B cell (primary cell): ENCODE results near the gene GADL1. TPM values are rescaled to one million over a fixed set of nuclear protein-coding genes. Genes with fewer than 3 reads are reported as not detected.

Experiments used
- ATAC-seq: fragments of 200-7000 bp; cut with Tn5 transposase; one replicate; pipeline ENCODE4 v1.10.0; 2021; ENCODE audit warnings: low read depth, mild to moderate bottlenecking, moderate number of reproducible peaks, moderate library complexity
- CTCF ChIA-PET: fragments of 350-600 bp; sonication (Branson Sonifier 250); formaldehyde crosslinking; loops from one replicate; lab custom pipeline; 2021; ENCODE audit warnings: antibody characterized with exemption, inconsistent platforms; lab: Charles Lee
- POLR2A ChIA-PET: fragments of 350-600 bp; sonication (Branson Sonifier 250); formaldehyde crosslinking; loops from one replicate; lab custom pipeline; 2021; ENCODE audit warnings: antibody characterized with exemption; lab: Charles Lee
- DNase-seq: peaks from one replicate; pipeline ENCODE4 v3.0.0; 2013
- H2AFZ ChIP-seq: 2 replicates; pipeline ENCODE4 v1.6.1; 2012; ENCODE audit warnings: mild to moderate bottlenecking, low read depth, low read length; ENCODE audit not compliant: insufficient read depth, poor library complexity, severe bottlenecking
- H3K27ac ChIP-seq, 2 donors: 1 replicate in 1 of 2; 2 replicates in 1 of 2; pipeline ENCODE4 v1.5.1; 2012 to 2013; ENCODE audit warnings: low read length in 2 of 2, mild to moderate bottlenecking in 2 of 2, moderate library complexity in 1 of 2
- H3K27me3 ChIP-seq, 4 experiments: fragments of 200-600 bp in 1 of 4; sonication (generic) in 1 of 4; replicated peaks in 1 of 4; 1 replicate in 2 of 4; 2 replicates in 2 of 4; pipeline versions ENCODE4 v1.6.1 to v1.7.0; 2013 to 2016; ENCODE audit warnings: low read length in 3 of 4, mild to moderate bottlenecking in 2 of 4, mixed read lengths in 1 of 4, moderate library complexity in 1 of 4; ENCODE audit not compliant: insufficient read depth in 4 of 4, control insufficient read depth in 3 of 4; ENCODE audit errors: control extremely low read depth in 1 of 4
- H3K36me3 ChIP-seq, 2 experiments: replicated peaks in 1 of 2; 1 replicate in 1 of 2; 2 replicates in 1 of 2; pipeline versions ENCODE4 v1.6.1 to v1.7.1; 2013; ENCODE audit warnings: low read length in 1 of 2; ENCODE audit not compliant: insufficient read depth in 2 of 2, control insufficient read depth in 1 of 2; ENCODE audit errors: control extremely low read depth in 1 of 2, extremely low read depth in 1 of 2
- H3K4me1 ChIP-seq, 2 donors: fragments of 200-600 bp in 1 of 2; sonication (generic) in 1 of 2; 1 replicate in 1 of 2; 2 replicates in 1 of 2; pipeline versions ENCODE4 v1.5.1 to v1.6.1; 2013 to 2017; ENCODE audit warnings: low read length in 2 of 2; ENCODE audit not compliant: control insufficient read depth in 2 of 2, insufficient read depth in 2 of 2
- H3K4me2 ChIP-seq: replicated peaks from 2 replicates; pipeline ENCODE3; 2012; ENCODE audit warnings: mild to moderate bottlenecking, low read depth, low read length; ENCODE audit not compliant: poor library complexity, severe bottlenecking
- H3K4me3 ChIP-seq, 5 experiments: fragments of 200-600 bp in 1 of 5; sonication (generic) in 1 of 5; 1 replicate in 3 of 5; 2 replicates in 2 of 5; pipeline versions ENCODE4 v1.5.1 to v1.7.0; 2011 to 2016; ENCODE audit warnings: low read length in 4 of 5, mild to moderate bottlenecking in 4 of 5, low read depth in 2 of 5, control low read depth in 1 of 5, moderate library complexity in 1 of 5; ENCODE audit not compliant: insufficient read depth in 1 of 5; ENCODE audit errors: control extremely low read depth in 1 of 5, extremely low read depth in 1 of 5
- H3K79me2 ChIP-seq: fragments of 200-600 bp; sonication (generic); one replicate; pipeline ENCODE4 v1.6.0; 2016; ENCODE audit warnings: low read length; ENCODE audit not compliant: control insufficient read depth, insufficient read depth
- H3K9ac ChIP-seq: fragments of 200-600 bp; sonication (generic); 2 replicates; pipeline ENCODE4 v1.6.1; 2017; ENCODE audit warnings: mild to moderate bottlenecking, low read length, moderate library complexity
- H3K9me3 ChIP-seq, 3 donors: one replicate each; pipeline versions ENCODE4 v1.6.1 to v1.7.1; 2013; ENCODE audit warnings: low read length in 2 of 3; ENCODE audit not compliant: control insufficient read depth in 2 of 3, insufficient read depth in 1 of 3; ENCODE audit errors: control extremely low read depth in 1 of 3
- H4K20me1 ChIP-seq: 2 replicates; pipeline ENCODE4 v1.6.0; 2012; ENCODE audit warnings: mild to moderate bottlenecking, low read length; ENCODE audit not compliant: insufficient read depth, control insufficient read depth, poor library complexity, severe bottlenecking
- H3K27ac Mint-ChIP-seq: one replicate; pipeline ENCODE4 v1.8.0; 2021; ENCODE audit warnings: mixed read lengths
- H3K27me3 Mint-ChIP-seq: one replicate; pipeline ENCODE4 v1.8.0; 2021; ENCODE audit warnings: mixed read lengths
- H3K4me1 Mint-ChIP-seq: one replicate; pipeline ENCODE4 v1.8.0; 2021; ENCODE audit warnings: mixed read lengths
- H3K4me3 Mint-ChIP-seq: one replicate; pipeline ENCODE4 v1.8.0; 2021; ENCODE audit warnings: mixed read lengths
- H3K9me3 Mint-ChIP-seq: one replicate; pipeline ENCODE4 v1.8.0; 2022; ENCODE audit warnings: mixed read lengths; ENCODE audit not compliant: insufficient read depth
- EZH2 ChIP-seq: IDR thresholded peaks from 2 replicates; pipeline ENCODE4 v1.6.1; 2012; ENCODE audit warnings: borderline replicate concordance, low read depth, mild to moderate bottlenecking, moderate library complexity, low read length; ENCODE audit not compliant: insufficient read depth, poor library complexity, severe bottlenecking
- WGBS: methylation state at CpG from one replicate; pipeline ENCODE4 v1.1.5; 2013; ENCODE audit warnings: missing lambda C conversion rate; ENCODE audit not compliant: insufficient coverage; 5-methylcytosine and 5-hydroxymethylcytosine counted together
- intact Hi-C: fragments of 100-400 bp; cut with micrococcal nuclease; formaldehyde crosslinking; loops from one replicate; pipeline ENCODE4 v1.10.0; 2022
- polyA plus RNA-seq: library from polyadenylated mRNA; depleted of rRNA; stranded (reverse); fragments of >200 nt; gene quantifications from 2 replicates; pipeline ENCODE4 v1.2.3, GENCODE V29; 2012
- total RNA-seq, 2 donors: library from RNA; stranded (reverse); fragments of 120-200 nt in 1 of 2; gene quantifications; 1 replicate in 1 of 2; 2 replicates in 1 of 2; pipeline versions ENCODE4 v1.2.3 to v1.2.4, GENCODE V29; 2013 to 2022
- TF ChIP-seq, protein P1 (sequence below): fragments of 200-600 bp; IDR thresholded peaks from one replicate; pipeline ENCODE4 v1.8.0; 2022; ENCODE audit warnings: antibody characterized with exemption, mild to moderate bottlenecking

The GADL1 gene
- total and polyA plus RNA-seq, 2 donors (not counting 1 experiment from before 2014, with no cell fraction given), result not detected

- Mint-ChIP-seq H3K27ac (no peak overlapping the region), H3K4me1 (no peaks in the 10 kb centered on the region), H3K27me3 (peaks cover 11% of the 10 kb centered on the region), H3K9me3 (no peaks in the 10 kb centered on the region), H3K4me3 (no peak overlapping the region)
- Histone ChIP-seq H3K27ac (no peak overlapping the region), H3K4me2 (no peak overlapping the region), H4K20me1 (no peaks in the 10 kb centered on the region), H2AFZ (no peak overlapping the region), H3K27me3 (no peaks in the 10 kb centered on the region), H3K9ac (no peak overlapping the region), H3K9me3 (no peaks in the 10 kb centered on the region), H3K79me2 (no peaks in the 10 kb centered on the region), H3K36me3 (no peaks in the 10 kb centered on the region), H3K4me3 (no peak overlapping the region), H3K4me1 (no peaks in the 10 kb centered on the region)
- ATAC-seq (no peak), DNase-seq (no peak)
- intact Hi-C loops, result no loop called here
- CTCF ChIA-PET, result no interaction called here
- POLR2A ChIA-PET, result no interaction called here
- TF ChIP-seq, protein P1, sequence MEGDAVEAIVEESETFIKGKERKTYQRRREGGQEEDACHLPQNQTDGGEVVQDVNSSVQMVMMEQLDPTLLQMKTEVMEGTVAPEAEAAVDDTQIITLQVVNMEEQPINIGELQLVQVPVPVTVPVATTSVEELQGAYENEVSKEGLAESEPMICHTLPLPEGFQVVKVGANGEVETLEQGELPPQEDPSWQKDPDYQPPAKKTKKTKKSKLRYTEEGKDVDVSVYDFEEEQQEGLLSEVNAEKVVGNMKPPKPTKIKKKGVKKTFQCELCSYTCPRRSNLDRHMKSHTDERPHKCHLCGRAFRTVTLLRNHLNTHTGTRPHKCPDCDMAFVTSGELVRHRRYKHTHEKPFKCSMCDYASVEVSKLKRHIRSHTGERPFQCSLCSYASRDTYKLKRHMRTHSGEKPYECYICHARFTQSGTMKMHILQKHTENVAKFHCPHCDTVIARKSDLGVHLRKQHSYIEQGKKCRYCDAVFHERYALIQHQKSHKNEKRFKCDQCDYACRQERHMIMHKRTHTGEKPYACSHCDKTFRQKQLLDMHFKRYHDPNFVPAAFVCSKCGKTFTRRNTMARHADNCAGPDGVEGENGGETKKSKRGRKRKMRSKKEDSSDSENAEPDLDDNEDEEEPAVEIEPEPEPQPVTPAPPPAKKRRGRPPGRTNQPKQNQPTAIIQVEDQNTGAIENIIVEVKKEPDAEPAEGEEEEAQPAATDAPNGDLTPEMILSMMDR, result no peak
- no peak for TF ChIP-seq EZH2
Measured at GRCh38 chr3:30729936-30730335, 164.5 kb downstream of the GADL1 start.

DNA sequence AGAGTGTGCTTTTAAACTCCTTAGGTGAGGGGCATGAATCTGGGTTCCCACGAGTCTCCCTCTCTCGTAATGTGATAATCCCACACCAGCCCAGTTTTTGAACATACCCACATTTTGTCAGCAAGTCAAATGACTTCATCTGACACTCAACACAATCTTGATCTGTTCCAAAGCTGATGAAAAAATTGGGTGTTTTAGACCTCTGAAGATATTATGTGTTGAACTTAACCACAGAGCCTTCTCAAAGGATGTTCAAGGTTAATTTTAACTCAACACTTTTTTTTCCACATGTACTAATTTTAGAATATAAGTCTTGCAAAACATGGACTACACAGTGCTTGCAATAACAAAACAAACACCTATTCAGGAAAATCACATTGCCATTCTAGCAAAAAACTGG, 164.9 kb downstream of the GADL1 start:
- intact Hi-C loops, result no loop called here
- Mint-ChIP-seq H3K27ac (no peak overlapping the region), H3K4me1 (no peaks in the 10 kb centered on the region), H3K27me3 (peaks cover 8% of the 10 kb centered on the region), H3K9me3 (no peaks in the 10 kb centered on the region), H3K4me3 (no peak overlapping the region)
- no peak overlapping the region for H3K4me2 ChIP-seq
- no peaks in the 10 kb centered on the region for H3K27me3 ChIP-seq
- no peaks in the 10 kb centered on the region for H3K9me3 ChIP-seq
- no peaks in the 10 kb centered on the region for H4K20me1 ChIP-seq
- DNase-seq (no peak), ATAC-seq (no peak)
- no peak overlapping the region for H3K27ac ChIP-seq
- H3K4me1 ChIP-seq, result no peaks in the 10 kb centered on the region
- TF ChIP-seq, protein P1, result no peak
- TF ChIP-seq EZH2, result no peak
- POLR2A ChIA-PET, result no interaction called here
- WGBS, result no CpG with 5 or more reads among the region's 2 CpGs
- no peaks in the 10 kb centered on the region for H3K79me2 ChIP-seq
- H3K4me3 ChIP-seq, result no peak overlapping the region
- CTCF ChIA-PET, result no interaction called here
- no peaks in the 10 kb centered on the region for H3K36me3 ChIP-seq
- peak overlapping the region; percentile 10 for H2AFZ ChIP-seq
- no peak overlapping the region for H3K9ac ChIP-seq
